Effector memory CD8-positive, alpha-beta T cell (primary cell): ENCODE measurements around the gene BBS4.
"Not testable (repeated sequence)": the region's sequence is repeated elsewhere in the genome, so short reads cannot be mapped to it uniquely, and the experiment has no call there.

Experiments used
- ATAC-seq: fragments of 150-1000 bp; cut with Tn5 transposase; replicated peaks from 2 replicates; pipeline ENCODE4 v1.10.0; 2021; ENCODE audit warnings: mild to moderate bottlenecking, moderate library complexity
- DNase-seq, 3 experiments: peaks; one replicate each; pipeline ENCODE4 v3.0.0; 2021
- H3K27ac Mint-ChIP-seq, 2 donors: one replicate each; pipeline ENCODE4 v1.8.0; 2022; ENCODE audit warnings: mild to moderate bottlenecking in 2 of 2, mixed read lengths in 2 of 2, moderate library complexity in 2 of 2
- H3K27me3 Mint-ChIP-seq, 2 donors: one replicate each; pipeline ENCODE4 v1.8.0; 2022; ENCODE audit warnings: mixed read lengths in 2 of 2
- H3K36me3 Mint-ChIP-seq: one replicate; pipeline ENCODE4 v1.8.0; 2022; ENCODE audit warnings: mild to moderate bottlenecking, moderate library complexity, mixed read lengths; ENCODE audit not compliant: insufficient read depth
- H3K4me1 Mint-ChIP-seq, 2 donors: one replicate each; pipeline ENCODE4 v1.8.0; 2022; ENCODE audit warnings: low read depth in 2 of 2, mixed read lengths in 2 of 2
- H3K4me3 Mint-ChIP-seq, 2 donors: one replicate each; pipeline ENCODE4 v1.8.0; 2022; ENCODE audit warnings: mild to moderate bottlenecking in 2 of 2, mixed read lengths in 2 of 2, moderate library complexity in 2 of 2
- H3K9me3 Mint-ChIP-seq, 2 donors: one replicate each; pipeline ENCODE4 v1.8.0; 2022; ENCODE audit warnings: mixed read lengths in 2 of 2
- total RNA-seq, 9 experiments: gene quantifications; one replicate each; lab custom pipeline; 2026; lab: John Stamatoyannopoulos, UW

Gene BBS4, protein sequence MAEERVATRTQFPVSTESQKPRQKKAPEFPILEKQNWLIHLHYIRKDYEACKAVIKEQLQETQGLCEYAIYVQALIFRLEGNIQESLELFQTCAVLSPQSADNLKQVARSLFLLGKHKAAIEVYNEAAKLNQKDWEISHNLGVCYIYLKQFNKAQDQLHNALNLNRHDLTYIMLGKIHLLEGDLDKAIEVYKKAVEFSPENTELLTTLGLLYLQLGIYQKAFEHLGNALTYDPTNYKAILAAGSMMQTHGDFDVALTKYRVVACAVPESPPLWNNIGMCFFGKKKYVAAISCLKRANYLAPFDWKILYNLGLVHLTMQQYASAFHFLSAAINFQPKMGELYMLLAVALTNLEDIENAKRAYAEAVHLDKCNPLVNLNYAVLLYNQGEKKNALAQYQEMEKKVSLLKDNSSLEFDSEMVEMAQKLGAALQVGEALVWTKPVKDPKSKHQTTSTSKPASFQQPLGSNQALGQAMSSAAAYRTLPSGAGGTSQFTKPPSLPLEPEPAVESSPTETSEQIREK
- 11.4 to 29.3 (median 17.5) reads per million in 9 experiments for total RNA-seq

GRCh38 chr15:72685925-72686794, at the start of gene BBS4, which contains the start of gene HIGD2B:
BBS4 (plus strand) TSS chr15:72686207; CDS start chr15:72686228, 21 bp downstream.
HIGD2B (minus strand) TSS chr15:72686182; CDS start chr15:72676374, 9,808 bp downstream.
- no peaks in the 10 kb centered on the region for H3K27me3 Mint-ChIP-seq

DNA sequence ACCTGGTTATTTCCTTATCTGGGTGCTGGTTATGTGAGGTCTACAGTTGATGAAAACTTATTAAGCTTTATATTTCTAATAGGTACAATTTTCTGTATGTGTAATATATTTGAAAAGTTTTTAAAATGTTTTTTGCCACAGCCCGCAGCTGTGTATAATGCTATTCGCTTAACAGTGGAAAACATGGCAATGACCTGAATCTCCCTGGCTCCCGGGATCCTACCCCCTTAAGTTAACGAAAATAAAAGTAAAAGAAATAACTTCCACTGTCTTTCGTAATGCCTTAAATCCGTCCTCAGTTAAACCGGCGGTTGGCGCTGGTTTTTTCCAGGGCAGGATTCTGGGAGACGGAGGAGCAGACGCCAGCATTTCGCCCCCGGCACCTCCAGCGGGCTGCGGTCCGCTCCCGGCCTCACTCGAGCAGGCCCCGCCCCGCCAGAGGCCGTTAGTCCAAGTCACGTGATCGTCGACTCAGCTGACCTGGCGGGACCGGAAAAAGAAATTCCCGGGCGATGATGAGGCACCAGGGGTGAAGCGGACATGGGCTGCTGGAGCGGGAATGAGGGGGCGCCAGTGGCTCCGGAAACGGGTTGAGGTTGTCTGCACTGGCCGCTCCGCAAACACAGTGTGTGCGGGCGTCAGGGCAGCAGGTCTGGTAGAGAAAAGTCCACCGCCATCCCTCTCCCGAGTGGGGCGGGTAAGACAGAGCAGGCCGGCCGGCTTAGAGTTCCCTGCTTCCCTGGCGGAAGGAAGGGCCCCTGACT, 49.3 kb upstream of the BBS4 start:
- H3K4me3 Mint-ChIP-seq = peak overlapping the region in 1 of 2 donors; percentile 79
- peak; percentile 26 to 42 (median 40) for DNase-seq
- peak overlapping the region in 1 of 2 donors; percentile 41 for H3K27ac Mint-ChIP-seq

More at GRCh38 chr15:72685925-72686794, at the start of gene BBS4, which contains the start of gene HIGD2B:
- peak within 1 kb of the TSS; percentile 95 to 99 for H3K27ac Mint-ChIP-seq
- H3K4me1 Mint-ChIP-seq = peaks cover 8 to 14% of the 10 kb centered on the region in 2 donors
- ATAC-seq (peak; percentile 96), DNase-seq (peak; percentile 79 to 81 (median 80))
- peaks cover 8% of the 10 kb centered on the region for H3K36me3 Mint-ChIP-seq
- H3K4me3 Mint-ChIP-seq = peak within 1 kb of the TSS; percentile 96 to 97
- no peaks in the 10 kb centered on the region for H3K9me3 Mint-ChIP-seq

DNA sequence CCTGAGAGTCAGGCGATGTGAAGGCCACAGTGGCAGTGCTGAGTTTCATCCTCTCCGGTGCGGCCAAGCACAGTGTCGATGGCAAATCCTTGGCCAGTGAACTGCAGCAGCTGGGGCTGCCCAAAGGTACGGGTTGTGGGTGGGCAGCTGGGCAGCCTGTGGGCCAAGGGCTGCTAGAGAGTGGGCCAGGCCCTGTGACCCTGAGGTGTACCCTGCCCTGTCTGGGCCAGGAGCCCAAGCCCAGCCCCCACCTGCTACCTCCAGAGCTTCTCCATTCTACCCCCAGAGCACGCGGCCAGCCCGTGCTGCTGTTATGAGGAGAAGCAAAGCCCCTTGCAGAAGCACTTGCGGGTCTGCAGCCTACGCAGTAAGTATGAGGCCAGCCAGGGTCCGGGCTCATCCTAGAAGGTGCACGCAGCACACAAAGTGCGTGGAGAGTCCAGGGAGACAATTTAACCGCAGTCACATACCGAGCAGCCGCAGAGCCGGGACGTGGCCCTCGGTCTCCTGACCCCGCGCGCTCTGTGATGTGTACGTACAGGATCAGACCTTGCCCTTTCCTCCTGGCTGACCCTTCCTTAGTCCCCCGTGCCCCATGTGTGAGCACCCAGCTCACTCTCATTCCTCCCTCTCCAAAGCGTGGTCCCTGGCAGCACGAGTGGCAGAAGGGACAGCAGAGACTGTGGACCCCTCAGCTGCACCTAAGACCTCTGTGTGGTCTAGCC, 46.1 kb upstream of the BBS4 start:
- not testable (repeated sequence) for H3K4me1 Mint-ChIP-seq, H3K36me3 Mint-ChIP-seq, H3K4me3 Mint-ChIP-seq, H3K27me3 Mint-ChIP-seq, ATAC-seq, H3K27ac Mint-ChIP-seq, DNase-seq, H3K9me3 Mint-ChIP-seq

More for the DNA sequence above, 49.3 kb upstream of the BBS4 start:
- H3K27me3 Mint-ChIP-seq, H3K36me3 Mint-ChIP-seq, H3K9me3 Mint-ChIP-seq, H3K4me1 Mint-ChIP-seq: not testable (repeated sequence)
- ATAC-seq = peak; percentile 73

DNA sequence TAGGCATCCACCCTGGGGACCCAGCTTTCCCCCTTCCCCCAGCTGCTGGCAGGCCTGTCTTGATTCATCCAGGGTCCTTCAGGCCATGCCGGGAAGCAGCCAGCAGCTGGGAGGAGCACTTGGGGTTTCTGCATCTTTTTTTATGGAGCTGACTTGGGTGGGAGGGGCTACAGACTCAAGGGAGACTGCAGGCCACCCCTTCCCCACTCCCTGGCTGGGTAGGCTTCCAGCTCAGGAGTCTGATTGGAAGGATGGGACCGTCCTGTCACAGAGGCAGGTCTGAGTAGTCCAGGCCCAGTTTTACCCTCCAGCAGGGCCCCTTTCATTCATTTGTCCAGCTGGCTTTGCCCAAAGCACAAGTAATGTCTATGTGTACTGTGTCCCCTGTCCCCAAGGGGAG, 43.7 kb upstream of the BBS4 start:
- not testable (repeated sequence) for H3K4me1 Mint-ChIP-seq, DNase-seq, H3K36me3 Mint-ChIP-seq, H3K27me3 Mint-ChIP-seq, H3K9me3 Mint-ChIP-seq, H3K4me3 Mint-ChIP-seq, H3K27ac Mint-ChIP-seq, ATAC-seq

DNA sequence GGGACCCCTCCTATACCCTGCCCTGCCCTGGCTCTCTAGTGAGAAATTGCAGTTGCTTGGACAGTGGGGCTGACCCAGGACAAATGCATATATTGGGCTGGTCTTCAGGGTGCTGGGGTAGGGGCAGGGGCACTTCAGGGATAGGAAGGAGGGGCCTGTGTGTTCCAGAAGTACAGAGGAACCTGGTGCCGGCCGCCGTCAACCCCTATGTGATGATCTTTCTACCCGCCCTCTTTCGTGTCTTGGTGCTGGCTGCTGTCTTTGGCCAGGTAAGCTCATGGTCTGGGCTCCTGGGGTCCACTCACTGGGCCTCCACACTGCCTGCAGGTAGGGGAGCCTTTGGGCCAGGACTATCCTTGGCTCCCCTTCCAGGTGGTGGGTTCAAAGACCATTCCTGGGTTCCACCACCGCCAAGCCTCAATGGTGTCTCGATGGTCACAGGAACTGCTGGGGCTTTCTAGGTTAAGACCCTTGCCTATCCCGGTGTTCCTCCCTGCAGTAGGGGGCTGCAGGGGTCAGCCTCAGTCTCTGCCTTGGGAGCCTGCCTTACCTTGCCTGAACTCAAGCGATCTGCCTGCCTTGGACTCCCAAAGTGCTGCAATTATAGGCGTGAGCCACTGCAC, 37.3 kb upstream of the BBS4 start:
- not testable (repeated sequence) for H3K9me3 Mint-ChIP-seq, H3K27ac Mint-ChIP-seq, H3K4me1 Mint-ChIP-seq, H3K27me3 Mint-ChIP-seq, H3K36me3 Mint-ChIP-seq, ATAC-seq, DNase-seq, H3K4me3 Mint-ChIP-seq

DNA sequence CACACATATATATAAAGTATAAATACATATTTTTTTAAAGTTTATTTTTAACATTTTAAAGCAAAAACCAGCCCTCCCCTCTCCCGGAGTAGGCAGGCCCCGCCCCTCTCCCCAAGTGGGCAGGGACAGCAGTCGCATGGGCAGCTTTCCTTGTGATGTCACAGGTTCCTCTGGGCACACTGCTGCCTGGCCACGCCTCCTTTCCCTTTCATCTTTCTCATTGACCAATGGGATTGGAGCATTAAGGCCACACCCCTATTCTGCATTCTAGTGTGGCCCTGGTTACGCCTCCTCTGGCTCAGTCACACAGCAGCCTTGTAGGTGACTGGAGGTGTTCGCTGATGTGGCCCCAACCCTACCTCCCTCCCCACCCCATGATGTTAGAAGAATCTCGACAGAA, 31.6 kb upstream of the BBS4 start, which contains the start of gene GOLGA6B:
TSS of gene GOLGA6B (plus strand) at position 301 of the 400 bp plus-strand sequence. CDS start at position 342, 41 bp downstream.
- H3K9me3 Mint-ChIP-seq, H3K27me3 Mint-ChIP-seq, H3K4me3 Mint-ChIP-seq, DNase-seq, H3K27ac Mint-ChIP-seq, ATAC-seq, H3K4me1 Mint-ChIP-seq, H3K36me3 Mint-ChIP-seq: not testable (repeated sequence)

GRCh38 chr15:72656014-72656413, 30.0 kb upstream of the BBS4 start:
- H3K27me3 Mint-ChIP-seq, H3K27ac Mint-ChIP-seq, H3K9me3 Mint-ChIP-seq, DNase-seq, ATAC-seq, H3K4me3 Mint-ChIP-seq, H3K36me3 Mint-ChIP-seq, H3K4me1 Mint-ChIP-seq: not testable (repeated sequence)

DNA sequence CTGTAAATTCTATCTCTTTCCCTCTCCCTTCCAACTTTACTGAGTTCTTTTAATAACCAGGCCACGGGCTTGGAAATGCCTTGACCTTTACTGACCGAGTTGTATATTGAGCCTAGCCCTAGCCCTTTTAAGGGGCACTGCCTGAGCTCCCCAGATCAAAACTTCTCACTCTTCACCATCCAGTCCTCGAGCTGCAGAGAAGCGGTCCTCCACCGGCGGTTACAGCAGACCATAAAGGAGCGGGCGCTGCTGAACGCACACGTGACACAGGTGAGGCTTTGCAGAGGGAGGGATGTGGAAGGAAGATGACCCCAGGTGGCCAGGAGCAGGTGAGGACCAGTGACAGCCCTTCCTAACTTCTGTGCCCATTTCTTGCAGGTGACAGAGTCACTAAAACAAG, 24.9 kb upstream of the BBS4 start:
- H3K9me3 Mint-ChIP-seq, H3K4me1 Mint-ChIP-seq, ATAC-seq, H3K4me3 Mint-ChIP-seq, H3K27me3 Mint-ChIP-seq, H3K27ac Mint-ChIP-seq, DNase-seq, H3K36me3 Mint-ChIP-seq: not testable (repeated sequence)

DNA sequence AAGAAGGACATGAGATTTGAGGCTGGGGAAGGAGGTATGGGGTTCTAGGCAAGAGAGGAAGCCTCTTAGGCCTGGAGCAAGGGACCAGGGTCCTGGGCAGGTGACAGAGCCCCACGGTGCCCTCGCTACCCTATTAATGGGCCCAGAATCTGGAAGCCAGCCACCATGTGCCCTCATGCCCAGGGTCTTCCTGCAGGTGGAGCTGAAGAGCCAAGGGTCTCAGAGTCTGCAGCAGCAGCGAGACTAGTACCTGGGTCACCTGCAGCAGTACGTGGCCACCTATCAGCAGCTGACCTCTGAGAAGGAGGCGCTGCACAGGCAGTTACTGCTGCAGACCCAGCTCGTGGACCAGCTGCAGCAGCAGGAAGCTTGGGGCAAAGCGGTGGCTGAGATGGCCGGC, 22.1 kb upstream of the BBS4 start:
- not testable (repeated sequence) for H3K4me1 Mint-ChIP-seq, ATAC-seq, H3K36me3 Mint-ChIP-seq, H3K27me3 Mint-ChIP-seq, DNase-seq, H3K4me3 Mint-ChIP-seq, H3K9me3 Mint-ChIP-seq, H3K27ac Mint-ChIP-seq

GRCh38 chr15:72665706-72666105, 20.3 kb upstream of the BBS4 start:
- DNase-seq, H3K9me3 Mint-ChIP-seq, H3K27me3 Mint-ChIP-seq, H3K4me3 Mint-ChIP-seq, H3K27ac Mint-ChIP-seq, H3K4me1 Mint-ChIP-seq, ATAC-seq, H3K36me3 Mint-ChIP-seq: not testable (repeated sequence)

GRCh38 chr15:72669803-72670202, 16.2 kb upstream of the BBS4 start:
- not testable (repeated sequence) for ATAC-seq, H3K36me3 Mint-ChIP-seq, H3K27ac Mint-ChIP-seq, H3K9me3 Mint-ChIP-seq, DNase-seq, H3K4me3 Mint-ChIP-seq, H3K4me1 Mint-ChIP-seq
- peaks cover 10% of the 10 kb centered on the region in 2 donors for H3K27me3 Mint-ChIP-seq
